T-helper 1 cell (primary cell): Measurements from ENCODE around the gene CDC7.
"Not testable (repeated sequence)": the region's sequence is repeated elsewhere in the genome, so short reads cannot be mapped to it uniquely, and the experiment has no call there.

Experiments
- DNase-seq, 5 donors: peaks; one replicate each; pipeline ENCODE4 v3.0.0-alpha.2; 2012 to 2020

The CDC7 gene

GRCh38 chr1:91511386-91511785, 10.7 kb downstream of the CDC7 start:
- DNase-seq, result peak in 1 of 5 donors; percentile 72

- DNase-seq, result peak in 1 of 5 donors; percentile 51
Observed at GRCh38 chr1:91513160-91513559, 12.5 kb downstream of the CDC7 start.

- no peak for DNase-seq
Observed at GRCh38 chr1:91513706-91514105, 13.1 kb downstream of the CDC7 start.

GRCh38 chr1:91515994-91516393, 15.3 kb downstream of the CDC7 start:
- no peak for DNase-seq

- DNase-seq, result not testable (repeated sequence)
Observed at GRCh38 chr1:91516605-91517004, 16.0 kb downstream of the CDC7 start.

DNA sequence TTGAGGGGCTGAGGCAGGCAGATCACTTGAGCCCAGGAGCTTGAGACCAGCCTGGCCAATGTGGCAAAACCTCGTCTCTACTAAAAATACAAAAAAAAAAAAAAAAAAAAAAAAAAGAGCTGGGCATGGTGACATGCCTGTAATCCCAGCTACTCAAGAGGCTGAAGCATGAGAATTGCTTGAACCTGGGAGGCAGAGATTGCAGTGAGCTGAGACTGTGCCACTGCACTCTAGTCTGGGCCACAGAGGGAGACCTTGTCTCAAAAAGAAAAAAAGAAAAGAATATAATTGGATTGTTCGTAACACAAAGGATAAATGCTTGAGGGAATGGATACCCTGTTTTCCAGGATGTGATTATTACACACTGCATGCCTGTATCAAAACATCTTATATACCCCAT, 18.5 kb downstream of the CDC7 start:
- not testable (repeated sequence) for DNase-seq

DNA sequence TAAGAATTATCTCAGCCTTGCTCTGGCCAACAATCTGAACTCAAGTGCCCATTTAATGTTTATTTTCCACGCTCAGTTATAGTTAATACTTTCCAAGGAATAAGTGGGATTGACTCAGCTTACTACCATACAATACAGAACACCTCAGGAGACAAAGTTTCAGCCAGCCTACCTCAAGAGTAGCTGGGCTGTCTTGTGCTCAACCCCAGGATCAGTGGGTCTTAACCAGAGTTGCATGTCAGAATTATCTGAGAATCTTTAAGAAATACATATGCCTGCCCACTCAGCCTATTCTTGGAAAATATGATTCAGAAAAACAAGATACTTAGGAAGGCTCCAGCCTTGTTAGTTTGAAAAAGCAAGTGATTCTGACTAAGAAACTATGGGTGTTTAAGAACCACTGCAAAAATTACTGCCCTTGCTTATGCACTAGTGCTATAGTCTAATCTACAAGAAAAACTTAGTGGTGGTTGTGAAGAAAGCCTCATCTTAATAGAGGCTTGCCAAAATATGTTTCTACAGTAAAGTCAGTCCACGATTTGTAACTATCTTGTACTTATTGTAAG, 20.4 kb downstream of the CDC7 start:
- DNase-seq, result no peak

- DNase-seq, result peak in 1 of 5 donors; percentile 88
Observed at GRCh38 chr1:91523482-91523881, 22.8 kb downstream of the CDC7 start.

GRCh38 chr1:91526496-91526895, 25.8 kb downstream of the CDC7 start:
- DNase-seq, result no peak

GRCh38 chr1:91527266-91527765, 26.7 kb downstream of the CDC7 start:
- no peak for DNase-seq

DNA sequence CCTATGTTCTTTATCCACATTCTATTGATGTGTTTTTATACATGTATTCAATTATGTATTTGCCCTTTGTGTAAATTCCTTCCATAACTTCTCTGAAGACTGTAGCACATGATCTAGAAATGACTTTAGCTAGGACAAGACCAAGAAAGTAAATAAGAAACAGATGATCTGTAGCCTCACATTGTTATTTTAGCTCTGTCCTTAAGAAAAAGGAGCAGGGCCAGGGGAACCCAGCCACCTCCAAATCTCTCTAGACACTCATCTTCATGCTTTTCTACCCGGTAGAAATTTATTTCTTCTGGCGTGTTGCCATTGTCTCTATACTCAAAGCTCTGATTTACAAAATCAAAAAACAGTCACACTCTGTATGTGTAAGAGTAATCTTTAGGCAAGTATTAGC, 27.1 kb downstream of the CDC7 start:
- DNase-seq, result no peak

DNA sequence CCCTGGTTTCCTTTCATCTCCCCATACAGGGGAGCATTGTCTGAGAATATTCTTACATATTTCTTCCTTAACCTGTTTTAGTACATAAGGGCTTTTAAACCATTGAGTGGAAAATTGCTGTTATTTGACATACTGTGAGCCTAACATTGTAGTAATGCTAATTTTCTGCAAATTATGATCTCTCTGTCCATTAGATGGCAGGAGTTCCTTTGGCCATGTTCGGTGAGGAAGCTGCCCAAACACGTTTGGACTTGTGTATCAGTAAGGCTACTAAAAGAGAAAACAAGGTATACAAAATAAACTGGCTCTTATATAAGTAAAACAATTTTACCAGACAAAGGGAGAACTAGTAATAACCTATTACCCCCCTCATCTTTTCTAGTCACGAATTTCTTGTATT, 29.2 kb downstream of the CDC7 start:
- DNase-seq, result peak in 1 of 5 donors; percentile 71

- peak in 1 of 5 donors; percentile 6 for DNase-seq
Observed at GRCh38 chr1:91533361-91534024, 32.8 kb downstream of the CDC7 start.

- DNase-seq, result peak in 1 of 5 donors; percentile 3
Observed at GRCh38 chr1:91535441-91535840, 34.8 kb downstream of the CDC7 start.

DNA sequence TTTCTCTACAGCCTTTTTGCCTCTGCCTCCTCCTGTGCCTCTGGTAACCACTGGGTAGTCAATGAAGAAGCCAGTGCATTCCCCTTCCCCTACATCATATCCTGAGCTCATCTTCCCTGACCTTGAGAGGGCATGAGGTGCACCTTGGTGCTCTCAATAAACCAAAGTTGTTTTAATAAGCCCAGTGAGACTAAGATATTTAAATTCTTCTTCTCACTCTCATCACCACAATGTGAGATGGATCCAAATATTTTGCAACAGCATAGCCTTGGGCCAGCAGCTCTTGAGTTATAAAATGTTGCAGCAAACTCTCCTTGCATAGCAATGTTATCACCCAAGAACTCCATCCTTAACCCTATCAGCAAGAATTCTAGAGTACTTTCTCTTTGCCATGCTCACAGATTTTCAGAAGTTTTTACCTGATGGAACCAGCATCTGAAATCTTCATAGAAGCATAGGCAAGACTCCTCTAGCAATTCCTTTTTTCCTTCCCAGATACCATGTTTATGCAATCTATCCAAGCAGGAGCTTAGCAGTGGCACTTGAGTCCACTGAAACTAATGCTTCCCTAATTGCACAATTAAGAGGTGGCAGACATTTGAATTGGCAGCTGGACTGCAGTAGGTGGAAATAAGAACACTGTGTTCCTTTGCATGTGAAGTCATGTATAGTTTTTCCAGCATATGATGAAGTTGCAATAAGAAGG, 36.8 kb downstream of the CDC7 start:
- DNase-seq, result peak in 1 of 5 donors; percentile 2

GRCh38 chr1:91537987-91538304, 37.3 kb downstream of the CDC7 start:
- no peak for DNase-seq

DNA sequence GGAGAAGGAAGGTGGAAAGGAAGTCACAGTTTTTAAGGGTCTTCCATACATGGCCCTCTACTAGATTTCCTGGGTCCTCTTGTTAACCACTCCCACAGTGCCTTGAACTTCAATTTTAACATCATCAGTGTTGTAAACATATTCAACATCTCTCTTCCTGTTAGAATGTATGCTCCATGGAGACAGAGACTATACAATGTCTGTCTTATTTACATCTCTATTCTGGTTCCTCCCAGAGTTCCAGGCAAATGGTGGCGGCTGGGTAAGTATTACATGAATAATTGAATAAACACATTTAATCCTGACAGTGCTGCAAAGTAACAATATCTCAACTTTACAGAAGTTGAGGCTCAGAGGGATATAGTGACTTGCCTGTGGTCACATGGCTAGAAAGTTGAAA, 40.3 kb downstream of the CDC7 start:
- no peak for DNase-seq

GRCh38 chr1:91541918-91542533, 41.4 kb downstream of the CDC7 start:
- peak in 1 of 5 donors; percentile 62 for DNase-seq

GRCh38 chr1:91545506-91546300, 45.1 kb downstream of the CDC7 start:
- DNase-seq, result no peak

DNA sequence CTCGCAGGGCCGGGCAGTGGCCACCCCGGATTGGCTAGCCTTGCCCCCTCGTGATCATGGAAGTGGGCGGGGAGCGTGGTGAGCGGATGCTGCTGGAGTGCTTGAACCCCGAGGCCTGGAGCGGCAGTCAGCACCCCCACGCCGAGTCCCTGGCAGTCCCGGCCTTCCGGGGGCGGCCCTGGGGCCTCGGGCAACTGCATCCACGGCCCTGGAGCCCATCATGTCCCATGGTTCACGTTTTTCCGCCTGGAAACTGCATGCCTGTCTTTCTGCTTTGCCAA, 45.6 kb downstream of the CDC7 start:
- DNase-seq, result no peak

GRCh38 chr1:91546876-91547275, 46.2 kb downstream of the CDC7 start:
- no peak for DNase-seq

DNA sequence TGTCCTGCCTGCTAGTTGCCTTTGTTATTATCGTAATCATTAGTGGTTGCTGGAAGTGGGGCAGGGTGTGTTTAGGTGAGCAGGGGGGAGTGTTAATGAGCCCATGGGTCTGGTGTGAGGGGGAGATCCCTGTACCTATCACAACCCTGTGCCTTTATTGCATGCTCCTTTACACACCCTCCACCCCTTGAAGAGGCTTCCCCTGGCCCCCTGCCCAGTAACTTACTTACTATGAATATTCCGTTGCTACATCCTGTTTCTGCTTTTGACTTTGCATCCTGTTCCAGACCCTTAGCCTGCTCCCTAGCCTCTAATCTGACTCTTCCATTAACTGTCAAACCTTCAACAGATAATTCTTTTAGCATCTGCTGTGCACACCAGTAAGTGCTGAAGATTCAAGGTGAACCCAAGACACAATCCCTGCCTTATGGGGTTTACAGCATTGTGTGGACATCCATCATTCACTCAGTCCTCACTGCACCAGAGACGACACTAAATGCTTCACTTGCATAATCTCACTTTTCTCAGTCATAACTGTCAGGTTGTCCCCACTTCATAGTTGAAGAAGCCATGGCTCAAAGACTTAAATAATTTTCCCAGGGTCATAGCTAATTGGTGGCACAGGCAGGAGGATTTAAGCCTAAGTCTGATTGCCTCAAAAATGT, 47.9 kb downstream of the CDC7 start:
- peak in 1 of 5 donors; percentile 95 for DNase-seq
